ENCODE measurements around the gene ARHGAP8. TPM values are rescaled to one million over a fixed set of nuclear protein-coding genes. Genes with fewer than 3 reads are reported as not detected.

ARHGAP8 gene
- total and polyA plus RNA-seq, 2 of the 13 experiments (the other 11 are each of a cell fraction or from before 2014, with no cell fraction given), result 0.07 TPM; not detected in 1

DNA sequence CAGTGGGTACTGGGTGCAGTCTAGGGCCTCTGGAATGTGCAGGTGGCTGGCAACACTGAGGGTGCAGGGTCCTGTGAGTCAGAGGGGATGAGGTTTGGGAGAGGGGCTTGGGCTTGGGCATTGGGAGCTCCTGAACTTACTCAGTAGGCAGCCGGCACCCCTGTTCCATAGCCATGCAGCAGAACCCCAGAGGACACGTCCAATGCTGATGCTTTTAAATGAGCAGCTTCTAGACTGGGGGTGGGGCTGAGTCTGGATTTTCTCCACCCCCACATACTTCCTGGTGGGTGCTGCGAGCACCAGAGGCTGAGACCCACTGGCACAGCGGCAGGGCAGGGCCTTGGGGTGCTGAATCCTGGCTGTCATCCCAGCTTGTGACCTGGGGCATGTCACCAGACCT is 71.4 kb downstream of the ARHGAP8 start:
- H3K4me1 ChIP-seq (ENCODE audit: insufficient read depth, low read length), result no peaks in the 10 kb centered on the region
- ATAC-seq (no peak), DNase-seq (ENCODE audit: low spot score) (no peak), FAIRE-seq (no peak)
- no peak overlapping the region for H3K4me2 ChIP-seq (ENCODE audit: low read depth, low read length)
- CTCF ChIA-PET (ENCODE audit: low intra/inter-chr PET ratio, low total read pairs), result no interaction called here
- no peaks in the 10 kb centered on the region for H4K20me1 ChIP-seq (ENCODE audit: insufficient read depth, low read length)
- H3K27ac ChIP-seq (ENCODE audit: extremely low read length, insufficient read depth, low read length), result no peak overlapping the region
- intact Hi-C loops (cut with micrococcal nuclease; ENCODE audit: unreplicated experiment), result no loop called here
- peaks cover 0 to 23% of the 10 kb centered on the region in 2 experiments; a peak in 2 of 5 replicates for H3K27me3 ChIP-seq (ENCODE audit: control insufficient read depth in 1 of 2, insufficient read depth in 2 of 2, low read length in 2 of 2)
- no TSS peak for BruUV-seq (replicated peaks)
- H3K9ac ChIP-seq (ENCODE audit: insufficient read depth, low read depth, low read length), result no peak overlapping the region
- POLR2A ChIA-PET, result no interaction called here
- no peaks in the 10 kb centered on the region for H3K9me3 ChIP-seq (ENCODE audit: low read length)
- no peak overlapping the region for H3K4me3 ChIP-seq (replicated peaks in 1 of 3; ENCODE audit: insufficient read depth in 1 of 3, low read depth in 2 of 3, low read length in 3 of 3)
- no peaks in the 10 kb centered on the region for H3K79me2 ChIP-seq (ENCODE audit: insufficient read depth, low read length)
- in situ Hi-C loops (cut with HindIII; ENCODE audit: extremely low pct_ligation_motif_present, low pct_unique_long_range_greater_than_20kb), result no loop called here
- no peaks in the 10 kb centered on the region for H3K36me3 ChIP-seq (replicated peaks in 1 of 2; ENCODE audit: control insufficient read depth in 1 of 2, insufficient read depth in 2 of 2, low read length in 2 of 2)
- no CpG with 5 or more reads among the region's 4 CpGs for WGBS (ENCODE audit: low lambda C conversion rate)
- H2AFZ ChIP-seq (ENCODE audit: low read length), result no peak overlapping the region
- TF ChIP-seq EHMT2 (IDR thresholded peaks at IDR 0.05; ENCODE audit: borderline replicate concordance, low read depth, low read length), result no peak
- TF ChIP-seq RARA (CRISPR knock-in tag; IDR thresholded peaks at IDR 0.05), result no peak

DNA sequence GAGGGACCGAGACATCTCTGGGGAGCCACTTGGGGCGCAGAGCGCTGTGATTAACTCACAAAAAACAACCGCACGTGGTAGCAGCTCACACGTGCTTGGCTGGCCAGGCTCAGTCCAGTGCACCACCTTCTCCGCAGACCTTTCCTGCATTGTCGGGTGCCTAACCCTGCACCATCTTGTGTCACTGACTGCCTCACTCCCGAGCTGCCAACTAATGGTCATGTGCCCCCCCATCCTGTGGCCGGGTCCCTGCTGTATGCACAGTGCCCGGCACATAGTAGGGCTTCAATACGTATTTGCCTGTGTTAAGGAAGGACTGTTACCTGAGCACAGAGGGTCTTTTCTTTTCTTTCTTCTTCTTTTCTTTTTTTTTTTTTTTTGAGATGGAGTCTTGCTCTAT is 71.9 kb downstream of the ARHGAP8 start:
- H3K9me3 ChIP-seq (ENCODE audit: low read length), result no peaks in the 10 kb centered on the region
- intact Hi-C loops (cut with micrococcal nuclease; ENCODE audit: unreplicated experiment), result no loop called here
- no peak overlapping the region for H3K4me2 ChIP-seq (ENCODE audit: low read depth, low read length)
- FAIRE-seq (no peak), DNase-seq (ENCODE audit: low spot score) (no peak), ATAC-seq (no peak)
- no peaks in the 10 kb centered on the region for H4K20me1 ChIP-seq (ENCODE audit: insufficient read depth, low read length)
- no peaks in the 10 kb centered on the region for H3K79me2 ChIP-seq (ENCODE audit: insufficient read depth, low read length)
- no peak overlapping the region for H3K9ac ChIP-seq (ENCODE audit: insufficient read depth, low read depth, low read length)
- H3K4me1 ChIP-seq (ENCODE audit: insufficient read depth, low read length), result no peaks in the 10 kb centered on the region
- ChIA-PET CTCF (ENCODE audit: low intra/inter-chr PET ratio, low total read pairs) (no interaction called here), POLR2A (no interaction called here)
- in situ Hi-C loops (cut with HindIII; ENCODE audit: extremely low pct_ligation_motif_present, low pct_unique_long_range_greater_than_20kb), result no loop called here
- no TSS peak for BruUV-seq (replicated peaks)
- 62% methylated on average over 9 of the region's 12 CpGs for WGBS (ENCODE audit: low lambda C conversion rate)
- H3K27me3 ChIP-seq (ENCODE audit: control insufficient read depth in 1 of 2, insufficient read depth in 2 of 2, low read length in 2 of 2), result peaks cover 0 to 23% of the 10 kb centered on the region in 2 experiments; a peak in 3 of 5 replicates
- TF ChIP-seq GABPB1 (CRISPR knock-in tag; IDR thresholded peaks at IDR 0.05) (no peak), ZKSCAN1 (IDR thresholded peaks at IDR 0.05; ENCODE audit: low read length) (0 out of 2 replicates have a peak, but pooled peaks have one; percentile 32), SETDB1 (CRISPR knock-in tag; IDR thresholded peaks at IDR 0.05; ENCODE audit: borderline replicate concordance) (no peak)
- H3K36me3 ChIP-seq (replicated peaks in 1 of 2; ENCODE audit: control insufficient read depth in 1 of 2, insufficient read depth in 2 of 2, low read length in 2 of 2), result no peaks in the 10 kb centered on the region
- no peak overlapping the region for H3K27ac ChIP-seq (ENCODE audit: extremely low read length, insufficient read depth, low read length)
- no peak overlapping the region for H3K4me3 ChIP-seq (replicated peaks in 1 of 3; ENCODE audit: insufficient read depth in 1 of 3, low read depth in 2 of 3, low read length in 3 of 3)
- no peak overlapping the region for H2AFZ ChIP-seq (ENCODE audit: low read length)
